ENCODE results near the gene CCDC191. TPM values are rescaled to one million over a fixed set of nuclear protein-coding genes. Genes with fewer than 3 reads are reported as not detected.

The CCDC191 gene
- total RNA-seq, 2 experiments from 2014 or later, result 3.6 to 3.7 TPM

- CTCF ChIA-PET, result no interaction called here
- no peak overlapping the region for H3K4me3 ChIP-seq (ENCODE audit: low read length)
- Mint-ChIP-seq H3K27ac (no peak overlapping the region), H3K36me3 (ENCODE audit: low read depth) (no peaks in the 10 kb centered on the region), H3K4me1 (ENCODE audit: low read depth) (no peaks in the 10 kb centered on the region), H3K9me3 (peaks cover 18% of the 10 kb centered on the region), H3K27me3 (peaks cover 18% of the 10 kb centered on the region), H3K4me3 (no peak overlapping the region)
- POLR2A ChIA-PET, result no interaction called here
- intact Hi-C loops (cut with DNase I, micrococcal nuclease), result no loop called here
- peaks cover 4% of the 10 kb centered on the region for H3K4me1 ChIP-seq (ENCODE audit: insufficient read depth, low read length)
- no peaks in the 10 kb centered on the region for H3K36me3 ChIP-seq (ENCODE audit: insufficient read depth, low read length)
- H3K27me3 ChIP-seq (ENCODE audit: control insufficient read depth in 1 of 2, insufficient read depth in 2 of 2, low read length in 2 of 2), result peaks cover 0 to 2% of the 10 kb centered on the region in 2 experiments
- peaks cover 4 to 5% of the 10 kb centered on the region in 2 experiments for H3K9me3 ChIP-seq (ENCODE audit: control insufficient read depth in 1 of 2, insufficient read depth in 1 of 2, low read length in 2 of 2)
- TF ChIP-seq, protein P1, sequence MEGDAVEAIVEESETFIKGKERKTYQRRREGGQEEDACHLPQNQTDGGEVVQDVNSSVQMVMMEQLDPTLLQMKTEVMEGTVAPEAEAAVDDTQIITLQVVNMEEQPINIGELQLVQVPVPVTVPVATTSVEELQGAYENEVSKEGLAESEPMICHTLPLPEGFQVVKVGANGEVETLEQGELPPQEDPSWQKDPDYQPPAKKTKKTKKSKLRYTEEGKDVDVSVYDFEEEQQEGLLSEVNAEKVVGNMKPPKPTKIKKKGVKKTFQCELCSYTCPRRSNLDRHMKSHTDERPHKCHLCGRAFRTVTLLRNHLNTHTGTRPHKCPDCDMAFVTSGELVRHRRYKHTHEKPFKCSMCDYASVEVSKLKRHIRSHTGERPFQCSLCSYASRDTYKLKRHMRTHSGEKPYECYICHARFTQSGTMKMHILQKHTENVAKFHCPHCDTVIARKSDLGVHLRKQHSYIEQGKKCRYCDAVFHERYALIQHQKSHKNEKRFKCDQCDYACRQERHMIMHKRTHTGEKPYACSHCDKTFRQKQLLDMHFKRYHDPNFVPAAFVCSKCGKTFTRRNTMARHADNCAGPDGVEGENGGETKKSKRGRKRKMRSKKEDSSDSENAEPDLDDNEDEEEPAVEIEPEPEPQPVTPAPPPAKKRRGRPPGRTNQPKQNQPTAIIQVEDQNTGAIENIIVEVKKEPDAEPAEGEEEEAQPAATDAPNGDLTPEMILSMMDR (IDR thresholded peaks at IDR 0.05), result no peak
- no peak overlapping the region for H3K27ac ChIP-seq (ENCODE audit: low read depth in 1 of 2, low read length in 2 of 2)
- ATAC-seq (ENCODE audit: poor library complexity), result no peak
- DNase-seq, result no peak
Measured at GRCh38 chr3:113927556-113927955, 128.8 kb downstream of the CCDC191 start.

DNA sequence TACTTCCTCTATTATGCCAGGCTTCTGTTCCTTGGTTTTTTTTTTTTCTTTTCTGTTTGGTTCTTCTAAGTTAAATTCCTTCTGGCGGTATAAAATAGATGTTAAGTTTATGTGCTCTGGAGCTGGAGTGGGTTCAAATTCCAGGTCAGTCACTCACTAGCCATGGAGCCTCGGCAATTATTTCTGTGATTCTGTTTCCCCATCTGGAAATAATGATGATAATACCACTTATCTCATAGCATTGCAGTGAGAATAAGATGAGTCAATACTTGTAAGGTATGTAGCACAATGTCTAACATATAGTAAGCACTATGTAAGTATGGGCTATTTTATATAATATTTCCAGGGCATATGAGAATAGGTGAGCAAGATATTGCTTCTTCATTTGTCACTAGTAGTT, 141.7 kb downstream of the CCDC191 start:
- Histone ChIP-seq H3K4me3 (ENCODE audit: low read length) (no peak overlapping the region), H3K4me1 (ENCODE audit: insufficient read depth, low read length) (peaks cover 4% of the 10 kb centered on the region), H3K27me3 (ENCODE audit: control insufficient read depth in 1 of 2, insufficient read depth in 2 of 2, low read length in 2 of 2) (no peaks in the 10 kb centered on the region), H3K36me3 (ENCODE audit: insufficient read depth, low read length) (no peaks in the 10 kb centered on the region), H3K9me3 (ENCODE audit: control insufficient read depth in 1 of 2, insufficient read depth in 1 of 2, low read length in 2 of 2) (no peaks in the 10 kb centered on the region), H3K27ac (ENCODE audit: low read depth in 1 of 2, low read length in 2 of 2) (no peak overlapping the region)
- H3K27ac Mint-ChIP-seq, result no peak overlapping the region
- DNase-seq (no peak), ATAC-seq (ENCODE audit: poor library complexity) (no peak)
- no peaks in the 10 kb centered on the region for H3K9me3 Mint-ChIP-seq
- H3K36me3 Mint-ChIP-seq (ENCODE audit: low read depth), result no peaks in the 10 kb centered on the region
- ChIA-PET CTCF (interaction anchor here (0.8 to 2.7 kb wide), 3 partner anchors 9 to 178 kb away, joined by 3 to 7 read pairs (median 3); no protein-coding TSS in a partner anchor), POLR2A (no interaction called here)
- H3K4me3 Mint-ChIP-seq, result no peak overlapping the region
- H3K4me1 Mint-ChIP-seq (ENCODE audit: low read depth), result peaks cover 5% of the 10 kb centered on the region
- no peaks in the 10 kb centered on the region for H3K27me3 Mint-ChIP-seq
- intact Hi-C loops (cut with DNase I, micrococcal nuclease), result no loop called here
- TF ChIP-seq, protein P1 (IDR thresholded peaks at IDR 0.05), result no peak

Other genes with a start within 250 kb of the CCDC191 start
- gene GRAMD1C, start 217.7 kb downstream of the CCDC191 start, total RNA-seq, result under 1 TPM; 0.22 to 0.55 TPM
- 1 to 10 TPM; 3.2 TPM for gene ZDHHC23, start 108.5 kb downstream of the CCDC191 start, total RNA-seq
- gene QTRT2, start 211 bp upstream of the CCDC191 start, total RNA-seq, result 10 to 100 TPM; 22.8 to 27.0 TPM
- not detected for gene DRD3, start 122.5 kb upstream of the CCDC191 start, total RNA-seq
- gene ZNF80, start 181.1 kb upstream of the CCDC191 start, total RNA-seq, result under 1 TPM; 0.16 to 0.17 TPM
- gene TIGIT, start 237.5 kb upstream of the CCDC191 start, total RNA-seq, result 1 to 10 TPM; 3.5 to 4.2 TPM